GM21528 (cell line): ENCODE data around the gene FOXG1.

ENCODE experiments used
- ATAC-seq: cut with Tn5 transposase; IDR thresholded peaks from one replicate; pipeline ENCODE4 v1.9.1; 2021; ENCODE audit warnings: mild to moderate bottlenecking, moderate library complexity; ENCODE audit not compliant: unreplicated experiment, low FRiP score

Gene FOXG1

GRCh38 chr14:28761438-28762291 lies 4.9 kb upstream of the FOXG1 start:
- no peak for ATAC-seq

- no peak for ATAC-seq
These were observed 4.2 kb upstream of the FOXG1 start for GRCh38 chr14:28762303-28762954.

GRCh38 chr14:28762955-28763326 lies 3.6 kb upstream of the FOXG1 start:
- ATAC-seq = no peak

- no peak for ATAC-seq
These were observed 2.8 kb upstream of the FOXG1 start for GRCh38 chr14:28763751-28764256.

DNA sequence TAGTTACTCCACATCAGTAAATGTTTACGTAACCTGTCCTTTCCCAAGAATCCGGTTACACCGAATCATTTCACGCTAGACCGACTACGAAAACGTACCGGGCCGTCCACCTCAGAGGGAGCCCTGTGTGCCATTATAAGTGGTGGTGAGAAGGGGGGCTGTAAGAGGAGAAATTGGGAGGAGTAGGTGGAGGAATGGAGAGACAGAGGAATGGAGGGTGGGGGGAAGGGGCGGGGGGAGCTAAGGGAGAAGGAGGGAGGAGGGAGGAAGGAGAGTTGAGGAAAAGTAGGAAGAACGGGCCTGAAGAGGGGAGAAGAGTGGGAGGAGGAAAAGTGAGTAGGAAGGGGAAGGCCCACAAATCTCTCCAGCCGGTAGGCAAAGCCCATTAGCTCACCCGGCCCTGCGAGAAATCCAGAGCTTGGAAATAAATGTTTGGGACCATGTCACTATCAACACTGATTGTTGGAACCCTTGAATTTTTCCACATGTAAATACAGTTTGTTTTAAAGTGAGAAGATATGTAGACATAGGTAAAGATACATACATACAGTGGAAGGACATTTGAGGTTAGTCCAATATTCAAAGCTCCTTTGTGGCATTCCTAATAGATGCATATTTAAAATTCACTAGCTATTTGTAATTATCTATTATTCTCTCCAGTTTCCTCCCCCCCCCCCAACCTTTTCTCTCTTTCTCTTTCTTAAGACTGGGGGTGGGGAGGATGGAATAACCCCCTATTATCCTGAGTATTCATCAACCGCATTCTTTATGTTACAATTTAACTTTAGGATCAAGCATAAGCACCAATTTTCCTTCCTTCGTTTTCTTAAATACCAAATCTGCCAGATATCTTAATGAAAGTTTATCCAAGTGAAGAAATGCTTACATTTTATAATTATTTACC lies 2.1 kb upstream of the FOXG1 start:
- no peak for ATAC-seq

DNA sequence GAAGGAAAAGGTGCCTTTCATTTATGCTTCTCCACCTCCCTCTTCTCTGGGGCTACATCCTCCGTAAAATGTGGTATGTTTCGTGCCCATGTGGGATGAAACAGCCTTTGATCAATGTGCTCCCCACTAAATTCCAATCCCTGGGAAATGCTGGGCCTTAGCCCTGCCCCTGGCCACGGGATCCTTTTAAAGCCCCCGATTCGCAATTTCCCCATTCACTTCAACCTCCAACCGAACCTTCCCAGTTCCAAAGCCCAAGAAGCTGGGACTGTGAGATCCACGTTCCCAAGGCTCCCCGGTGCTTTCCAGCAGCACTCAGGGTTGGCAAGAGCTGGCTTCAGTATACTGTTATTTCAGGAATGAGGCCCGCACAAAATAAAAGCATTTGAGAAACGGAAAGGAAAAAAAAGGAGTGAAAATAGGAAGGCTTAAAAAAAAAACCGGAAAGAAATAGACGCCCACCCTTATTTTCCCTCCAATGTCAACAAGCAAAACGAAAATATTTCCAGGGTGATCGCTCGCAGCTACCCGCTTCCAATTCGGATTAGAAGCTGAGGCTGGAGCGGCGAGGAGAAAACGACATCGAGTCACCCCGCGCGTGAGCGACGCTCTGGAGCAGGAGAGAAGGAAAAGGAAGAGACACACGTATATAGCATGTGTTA lies 1.3 kb upstream of the FOXG1 start:
- ATAC-seq = no peak

DNA sequence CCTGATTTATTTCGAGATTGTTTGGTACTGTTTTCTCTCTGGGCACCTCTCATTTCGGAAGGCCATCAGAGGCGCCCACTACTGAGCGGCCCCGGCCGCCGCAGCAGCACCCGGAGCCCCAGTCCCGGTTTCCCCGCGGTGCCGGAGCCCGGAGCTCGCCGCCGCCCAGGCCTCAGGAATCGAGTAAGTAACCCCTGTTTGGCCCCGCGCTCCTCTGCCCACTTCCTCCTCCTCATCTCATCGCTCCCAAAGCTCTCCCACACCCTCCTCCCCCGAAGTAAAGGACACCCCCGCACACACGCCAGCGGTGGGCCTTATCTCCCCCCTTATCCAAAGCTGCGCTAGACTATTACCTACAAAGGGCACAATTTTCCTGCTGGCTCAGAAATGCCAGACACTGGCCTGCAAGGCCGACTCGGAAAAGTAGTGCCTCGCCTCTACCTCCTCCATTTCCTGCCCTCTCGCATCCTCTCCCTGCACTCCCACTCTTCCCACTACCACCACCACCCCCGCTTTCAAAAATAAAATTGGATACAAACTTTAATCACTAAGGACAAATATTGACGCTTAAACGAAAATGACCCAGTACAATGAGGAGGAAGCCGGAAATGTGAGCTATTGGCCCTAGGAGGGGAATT lies 637 bp upstream of the FOXG1 start:
- ATAC-seq = no peak

DNA sequence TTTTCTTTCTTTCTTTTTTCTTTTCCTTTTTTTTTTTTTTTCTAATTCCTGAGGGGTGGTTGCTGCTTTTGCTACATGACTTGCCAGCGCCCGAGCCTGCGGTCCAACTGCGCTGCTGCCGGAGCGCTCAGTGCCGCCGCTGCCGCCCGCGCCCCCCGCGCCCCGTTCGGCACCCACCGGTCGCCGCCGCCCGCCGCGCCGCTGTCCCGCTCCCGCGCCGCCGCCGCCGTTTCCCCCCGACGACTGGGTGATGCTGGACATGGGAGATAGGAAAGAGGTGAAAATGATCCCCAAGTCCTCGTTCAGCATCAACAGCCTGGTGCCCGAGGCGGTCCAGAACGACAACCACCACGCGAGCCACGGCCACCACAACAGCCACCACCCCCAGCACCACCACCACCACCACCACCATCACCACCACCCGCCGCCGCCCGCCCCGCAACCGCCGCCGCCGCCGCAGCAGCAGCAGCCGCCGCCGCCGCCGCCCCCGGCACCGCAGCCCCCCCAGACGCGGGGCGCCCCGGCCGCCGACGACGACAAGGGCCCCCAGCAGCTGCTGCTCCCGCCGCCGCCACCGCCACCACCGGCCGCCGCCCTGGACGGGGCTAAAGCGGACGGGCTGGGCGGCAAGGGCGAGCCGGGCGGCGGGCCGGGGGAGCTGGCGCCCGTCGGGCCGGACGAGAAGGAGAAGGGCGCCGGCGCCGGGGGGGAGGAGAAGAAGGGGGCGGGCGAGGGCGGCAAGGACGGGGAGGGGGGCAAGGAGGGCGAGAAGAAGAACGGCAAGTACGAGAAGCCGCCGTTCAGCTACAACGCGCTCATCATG lies 654 bp downstream of the FOXG1 start:
- ATAC-seq = no peak

GRCh38 chr14:28767853-28768741 lies 1.5 kb downstream of the FOXG1 start:
- ATAC-seq = no peak

DNA sequence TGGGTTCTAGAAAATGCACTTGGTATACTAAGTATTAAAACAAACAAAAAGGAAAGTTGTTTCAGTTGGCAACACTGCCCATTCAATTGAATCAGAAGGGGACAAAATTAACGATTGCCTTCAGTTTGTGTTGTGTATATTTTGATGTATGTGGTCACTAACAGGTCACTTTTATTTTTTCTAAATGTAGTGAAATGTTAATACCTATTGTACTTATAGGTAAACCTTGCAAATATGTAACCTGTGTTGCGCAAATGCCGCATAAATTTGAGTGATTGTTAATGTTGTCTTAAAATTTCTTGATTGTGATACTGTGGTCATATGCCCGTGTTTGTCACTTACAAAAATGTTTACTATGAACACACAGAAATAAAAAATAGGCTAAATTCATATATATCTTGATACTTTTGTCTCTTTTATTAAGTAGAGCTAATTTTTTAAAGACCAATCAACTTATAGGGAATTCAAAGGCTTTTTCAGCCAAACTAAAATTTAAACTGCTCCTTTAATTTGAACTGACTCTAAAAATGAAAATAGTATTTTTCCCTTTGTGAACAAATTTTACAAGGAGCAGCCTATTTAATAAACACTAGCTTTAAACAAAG lies 2.8 kb downstream of the FOXG1 start:
- ATAC-seq = no peak

- ATAC-seq = no peak
These were observed 3.5 kb downstream of the FOXG1 start for GRCh38 chr14:28770061-28770460.

GRCh38 chr14:28770630-28771029 lies 4.0 kb downstream of the FOXG1 start:
- ATAC-seq = no peak

DNA sequence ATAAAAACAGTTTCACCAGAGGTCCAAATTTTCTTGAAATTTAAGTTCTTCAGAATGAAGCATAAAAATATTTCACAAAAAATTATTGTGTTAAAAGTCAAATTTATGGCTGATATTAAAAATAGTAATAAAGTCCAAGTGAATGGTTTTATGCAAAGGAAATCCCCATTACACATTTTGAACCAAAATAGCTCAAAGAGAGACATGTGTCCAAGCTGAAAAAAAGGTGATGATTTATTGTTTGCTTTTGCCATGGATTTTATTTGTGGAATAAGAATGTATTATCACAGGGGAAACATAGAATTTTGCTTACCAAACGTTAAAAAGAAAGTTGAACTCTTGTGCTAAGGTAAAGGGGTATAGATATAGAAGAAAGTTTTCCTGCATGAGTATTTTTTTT lies 4.6 kb downstream of the FOXG1 start:
- ATAC-seq = no peak

- ATAC-seq = no peak
These were observed 6.0 kb downstream of the FOXG1 start for GRCh38 chr14:28772613-28773012.

GRCh38 chr14:28773176-28773575 lies 6.6 kb downstream of the FOXG1 start:
- ATAC-seq = no peak

- ATAC-seq = no peak
These were observed 7.5 kb downstream of the FOXG1 start for GRCh38 chr14:28773861-28774691.
